Stimulated activated CD8-positive, alpha-beta memory T cell treated with anti-CD3 and anti-CD28 coated beads, Interleukin-4, amount 100 ng/mL, for 4 hours (primary cell): Measurements from ENCODE around the gene LTO1.
A peak's percentile ranks its signal among the peaks of the same experiment; 100 is the strongest.

Source experiments
- DNase-seq, 2 donors: peaks; one replicate each; pipeline ENCODE4 v3.0.0-alpha.2; 2020; ENCODE audit warnings: low read depth in 2 of 2, low spot score in 1 of 2

The LTO1 gene

GRCh38 chr11:69674886-69675714 is at the start of gene LTO1:
TSS of gene LTO1 (minus strand) at chr11:69675353. CDS start at chr11:69675239, 114 bp downstream.
- DNase-seq = peak; percentile 86 to 89

GRCh38 chr11:69721745-69722144 is 46.6 kb upstream of the LTO1 start:
- DNase-seq = no peak

GRCh38 chr11:69721106-69721505 is 46.0 kb upstream of the LTO1 start:
- no peak for DNase-seq

- no peak for DNase-seq
These were observed 43.8 kb upstream of the LTO1 start for GRCh38 chr11:69718912-69719311.

GRCh38 chr11:69718147-69718546 is 43.0 kb upstream of the LTO1 start:
- DNase-seq = no peak

- DNase-seq = no peak
These were observed 42.0 kb upstream of the LTO1 start for GRCh38 chr11:69716891-69717747.

GRCh38 chr11:69716099-69716498 is 40.9 kb upstream of the LTO1 start:
- DNase-seq = no peak

- DNase-seq = no peak
These were observed 40.3 kb upstream of the LTO1 start for GRCh38 chr11:69715446-69715845.

GRCh38 chr11:69711822-69712801 is 37.0 kb upstream of the LTO1 start:
- DNase-seq = no peak

GRCh38 chr11:69708736-69709401 is 33.7 kb upstream of the LTO1 start:
- DNase-seq = no peak

- DNase-seq = no peak
These were observed 32.0 kb upstream of the LTO1 start for GRCh38 chr11:69707176-69707575.

- DNase-seq = no peak
These were observed 31.0 kb upstream of the LTO1 start for GRCh38 chr11:69705901-69706787.

GRCh38 chr11:69705351-69705811 is 30.2 kb upstream of the LTO1 start:
- DNase-seq = no peak

GRCh38 chr11:69704508-69705253 is 29.5 kb upstream of the LTO1 start:
- no peak for DNase-seq

GRCh38 chr11:69703768-69704507 is 28.8 kb upstream of the LTO1 start, which contains the start of gene FGF19:
TSS of gene FGF19 (minus strand) at chr11:69704022. CDS start at chr11:69703876, 146 bp downstream.
- DNase-seq = no peak

- no peak for DNase-seq
These were observed 28.3 kb upstream of the LTO1 start for GRCh38 chr11:69703453-69703767.

- no peak for DNase-seq
These were observed 27.8 kb upstream of the LTO1 start for GRCh38 chr11:69702769-69703452.
